Activated CD4-positive, CD25-positive, alpha-beta regulatory T cell treated with anti-CD3 and anti-CD28 coated beads, Interleukin-2, amount 50 U/mL, for 16 hours (primary cell): ENCODE measurements around the gene NPHP4.

Experiments used
- DNase-seq: peaks from one replicate; pipeline ENCODE4 v3.0.0-alpha.2; 2020; ENCODE audit warnings: low read depth, low spot score

Gene NPHP4

GRCh38 chr1:5971471-5972197, 20.6 kb downstream of the NPHP4 start:
- DNase-seq, result no peak

- DNase-seq, result no peak
These were observed 21.5 kb downstream of the NPHP4 start for GRCh38 chr1:5970610-5971273.

DNA sequence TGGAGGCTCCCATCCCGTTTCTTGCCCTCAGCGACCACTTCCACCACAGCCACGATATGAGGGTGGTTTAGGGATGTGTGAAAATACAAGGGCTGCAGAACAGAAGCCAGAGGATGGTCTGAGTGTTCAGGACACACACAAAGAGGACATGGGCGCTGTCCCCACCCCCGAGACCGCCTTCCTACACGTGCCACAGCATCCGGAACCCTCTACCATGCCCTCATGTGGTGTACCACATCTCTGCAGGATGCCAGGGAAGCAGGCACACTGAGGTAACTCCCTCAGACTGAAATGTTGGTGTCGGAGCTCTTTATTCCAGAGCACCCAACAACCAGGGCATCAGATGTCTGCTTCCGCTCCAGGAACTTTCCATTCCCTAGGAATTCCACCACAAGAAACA, 23.1 kb downstream of the NPHP4 start:
- DNase-seq, result no peak

DNA sequence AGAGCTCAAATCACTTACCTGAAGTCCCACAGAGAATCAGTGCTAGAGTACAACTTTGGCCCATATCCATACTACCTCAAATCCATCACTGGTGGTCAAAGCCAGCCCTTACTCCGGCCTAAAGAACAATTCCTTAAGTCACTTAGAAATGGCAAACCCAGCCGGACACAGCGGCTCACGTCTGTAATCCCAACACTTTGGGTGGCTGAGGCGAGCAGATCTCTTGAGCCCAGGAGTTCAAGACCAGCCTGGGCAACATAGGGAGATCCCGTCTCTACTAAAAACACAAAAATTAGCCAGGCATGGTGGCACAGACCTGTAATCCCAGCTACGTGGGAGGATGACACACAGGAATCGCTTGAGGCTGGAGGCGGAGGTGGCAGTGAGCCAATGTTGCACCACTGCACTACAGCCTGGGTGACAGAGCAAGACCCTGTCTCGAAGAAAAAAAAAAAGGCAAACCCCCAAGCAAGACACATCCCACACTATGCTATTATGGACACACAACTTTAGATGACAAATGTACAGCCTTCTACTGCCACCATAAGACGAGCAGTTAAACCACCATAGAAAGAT, 24.0 kb downstream of the NPHP4 start:
- DNase-seq, result no peak

DNA sequence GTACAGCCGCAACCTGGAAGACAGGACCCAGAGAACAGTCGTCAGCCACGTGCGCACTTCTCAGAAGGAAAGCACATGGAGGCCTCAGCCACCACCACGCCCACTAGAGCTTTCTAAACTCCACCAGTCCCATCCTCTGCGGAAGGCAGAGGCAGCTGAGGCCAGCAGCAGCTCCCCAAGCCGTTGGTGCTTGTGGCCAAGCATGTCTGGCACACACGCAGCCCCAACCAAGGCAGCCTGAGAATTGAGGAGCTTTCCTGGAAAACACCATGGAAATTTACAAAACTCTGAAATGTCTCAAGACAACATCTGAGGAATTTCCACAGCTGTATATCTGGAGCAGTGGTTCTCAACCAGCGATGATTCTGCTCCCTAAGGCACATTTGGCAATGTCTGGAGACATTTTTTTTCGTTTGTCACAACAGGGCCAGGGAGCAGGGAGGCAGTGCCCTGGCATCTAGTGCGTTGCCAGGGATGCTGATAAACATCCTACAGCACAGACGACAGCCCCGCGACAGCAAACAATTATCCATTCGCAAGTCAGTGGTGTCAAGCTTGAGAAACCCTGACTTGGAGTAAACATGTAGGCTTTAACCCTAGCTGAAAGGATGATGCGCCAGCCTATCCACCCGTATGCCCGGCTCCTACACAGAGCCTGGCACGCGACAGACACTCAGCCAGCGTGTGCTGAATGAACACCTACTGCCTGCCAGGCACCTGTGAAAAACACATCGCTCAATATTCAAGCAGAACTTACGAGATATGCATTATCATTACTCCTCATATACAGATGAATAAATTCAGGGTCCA, 24.7 kb downstream of the NPHP4 start:
- no peak for DNase-seq

- no peak for DNase-seq
These were observed 25.6 kb downstream of the NPHP4 start for GRCh38 chr1:5966543-5967205.

DNA sequence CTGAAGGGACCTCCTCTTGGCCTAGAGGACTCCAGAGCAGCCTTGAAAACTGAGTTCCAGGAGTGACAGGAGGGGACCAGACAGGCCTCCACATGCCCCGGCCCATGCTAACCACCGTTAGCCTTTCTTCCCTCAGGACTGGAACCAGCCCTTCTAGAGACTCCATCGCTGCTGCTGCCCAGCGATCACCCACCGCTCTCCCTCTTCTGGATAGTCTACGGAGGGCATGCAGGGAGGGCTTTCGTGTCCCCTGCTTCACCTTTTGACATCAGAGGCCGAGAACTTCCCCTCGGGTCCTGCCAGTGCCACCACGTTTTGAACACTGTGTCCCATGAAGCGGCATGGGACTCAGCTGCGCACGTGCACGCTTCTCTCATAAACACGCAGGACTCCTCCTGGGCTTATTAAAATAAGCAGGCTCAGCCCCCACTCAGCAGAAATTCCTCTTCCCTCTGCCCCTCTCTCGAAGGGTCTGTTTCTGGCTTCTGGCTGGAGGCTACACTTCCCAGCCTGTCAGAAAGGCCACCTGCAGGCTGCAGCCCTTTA, 26.6 kb downstream of the NPHP4 start:
- no peak for DNase-seq

GRCh38 chr1:5962265-5963105, 29.7 kb downstream of the NPHP4 start:
- no peak for DNase-seq

GRCh38 chr1:5961601-5962000, 30.6 kb downstream of the NPHP4 start:
- DNase-seq, result no peak

GRCh38 chr1:5960336-5960735, 31.9 kb downstream of the NPHP4 start:
- no peak for DNase-seq

DNA sequence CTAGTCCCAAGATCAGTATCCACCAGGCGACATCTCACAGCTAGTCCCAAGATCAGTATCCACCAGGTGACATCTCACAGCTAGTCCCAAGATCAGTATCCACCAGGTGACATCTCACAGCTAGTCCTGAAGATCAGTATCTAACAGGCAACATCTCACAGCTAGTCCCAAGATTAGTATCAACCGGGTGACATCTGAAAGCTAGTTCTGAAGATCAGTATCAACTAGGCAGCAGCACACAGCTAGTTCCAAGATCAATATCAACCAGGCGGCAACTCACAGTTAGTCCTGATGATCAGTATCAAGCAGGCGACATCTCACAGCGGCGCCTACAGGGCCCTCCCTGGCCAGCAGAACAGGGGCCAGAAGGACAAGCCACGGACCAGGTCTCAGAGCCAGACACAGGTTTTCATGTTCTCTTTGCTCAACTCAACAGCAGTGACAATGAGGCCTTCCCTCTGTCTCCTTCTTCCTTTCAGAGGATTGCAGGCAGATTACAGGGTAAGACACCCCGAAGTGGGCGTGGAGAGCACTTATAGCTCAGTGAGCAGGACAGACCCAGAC, 32.5 kb downstream of the NPHP4 start:
- DNase-seq, result no peak

DNA sequence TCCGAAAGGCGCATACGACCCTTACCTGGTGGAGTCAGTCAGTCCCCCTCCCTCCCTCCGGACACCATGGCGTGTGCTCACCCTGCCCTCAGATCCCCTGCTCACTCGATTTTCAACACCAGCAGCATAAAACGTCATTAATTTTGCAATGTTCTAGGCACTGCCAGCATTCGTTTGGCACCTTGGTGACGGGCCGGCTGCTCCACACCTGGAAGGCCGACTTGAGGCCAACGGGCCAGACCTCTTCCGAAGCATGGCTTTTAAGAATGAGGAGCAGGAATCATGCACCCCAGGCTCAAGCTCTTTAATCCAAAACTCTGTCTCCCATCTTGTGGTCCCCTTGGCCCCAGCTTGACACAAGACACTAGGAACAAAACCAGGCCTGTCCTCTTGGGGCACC, 33.1 kb downstream of the NPHP4 start:
- no peak for DNase-seq

DNA sequence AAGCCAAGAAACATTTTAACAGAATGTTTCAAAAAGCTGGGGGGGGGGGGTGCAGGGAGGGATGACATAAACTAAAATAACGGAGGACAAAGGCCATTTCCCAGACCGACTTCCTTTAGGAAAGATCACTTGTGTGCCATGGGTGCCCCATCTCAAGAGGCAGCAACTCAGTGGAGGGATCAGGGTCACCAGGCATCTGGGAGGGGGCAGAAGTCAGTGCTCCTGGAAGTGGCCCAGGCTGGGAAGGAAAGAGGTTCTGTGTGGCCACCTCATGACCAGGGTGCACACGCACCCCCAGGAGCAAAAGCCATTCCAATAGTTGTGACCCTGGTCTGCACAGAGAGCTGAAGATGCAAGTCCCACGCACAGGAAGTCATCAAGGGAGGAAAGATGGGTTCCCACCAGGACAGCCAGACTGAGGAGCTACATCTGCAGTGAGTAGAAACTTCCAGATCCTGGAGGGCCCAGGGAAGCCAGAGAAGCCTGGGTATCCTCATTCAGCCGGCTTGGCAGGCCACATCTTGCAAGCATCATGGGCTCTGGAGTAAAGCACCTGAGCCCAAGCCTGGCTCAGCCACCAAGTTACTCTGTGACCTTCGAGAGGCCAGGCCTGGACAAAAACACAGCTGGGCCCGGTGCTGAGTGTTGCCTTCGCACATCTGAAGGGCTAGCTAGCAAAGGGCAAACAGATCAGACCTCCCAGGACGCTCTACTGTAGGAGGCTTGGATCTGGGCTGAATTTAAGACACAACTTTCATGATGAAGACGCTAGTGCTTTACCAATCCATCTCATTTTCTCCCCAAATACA, 36.0 kb downstream of the NPHP4 start:
- DNase-seq, result no peak

- no peak for DNase-seq
These were observed 36.7 kb downstream of the NPHP4 start for GRCh38 chr1:5955479-5955977.

DNA sequence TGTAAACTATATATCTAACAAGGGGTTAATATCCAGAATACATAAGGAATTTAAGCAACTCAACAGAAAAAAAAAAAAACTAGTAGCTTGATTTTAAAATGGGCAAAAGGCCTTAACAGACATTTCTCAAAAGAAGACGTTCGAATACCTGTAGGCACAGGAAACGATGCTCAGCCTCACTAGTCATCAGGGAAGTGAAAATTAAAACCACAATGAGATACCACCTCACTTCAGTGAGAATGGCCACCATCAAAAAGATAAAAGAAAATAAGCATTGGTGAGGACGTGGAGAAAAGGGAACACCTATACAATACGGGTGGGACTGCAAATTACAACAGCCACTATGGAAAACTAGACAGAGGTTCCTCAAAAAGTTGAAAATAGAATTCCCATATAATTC, 37.3 kb downstream of the NPHP4 start:
- DNase-seq, result no peak

GRCh38 chr1:5953386-5953785, 38.8 kb downstream of the NPHP4 start:
- no peak for DNase-seq

- DNase-seq, result no peak
These were observed 40.3 kb downstream of the NPHP4 start for GRCh38 chr1:5951846-5952410.

DNA sequence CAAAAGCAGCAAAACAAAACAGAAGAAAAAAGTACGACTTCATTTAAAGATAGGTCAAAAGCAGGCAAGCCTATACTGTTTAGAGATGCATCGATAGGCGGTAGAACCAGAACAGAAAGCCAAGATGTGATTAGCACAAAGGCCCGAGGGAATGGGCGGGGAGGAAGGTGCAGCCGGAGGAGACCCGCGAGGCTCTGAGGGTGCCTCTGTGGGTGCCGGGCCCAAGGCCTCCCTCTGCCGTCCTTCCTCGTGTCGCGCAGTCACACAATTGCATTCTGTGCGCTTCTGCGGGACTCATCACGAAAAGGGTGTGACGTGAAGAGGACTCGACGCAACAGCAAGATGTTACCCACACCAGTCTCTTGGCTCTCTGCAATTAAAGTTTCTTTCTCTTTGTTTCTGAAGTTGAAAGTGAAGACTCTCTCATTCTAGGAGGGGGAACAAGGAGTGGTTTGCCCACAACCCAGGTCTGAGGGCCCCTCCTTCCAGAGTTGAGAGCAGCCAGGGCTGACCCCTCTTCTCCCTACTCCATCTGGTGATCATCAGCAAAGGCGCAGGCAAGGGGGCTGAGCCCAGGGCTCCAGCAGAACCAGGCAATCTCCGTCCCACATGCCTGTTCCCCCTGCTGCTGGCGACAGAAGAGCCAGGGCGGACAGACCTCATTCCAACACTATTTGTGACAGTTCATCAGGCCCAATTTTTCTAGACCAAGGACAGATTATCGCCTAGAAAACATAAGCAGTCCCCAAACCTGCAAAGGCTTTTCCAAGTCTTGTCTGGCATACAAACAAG, 41.0 kb downstream of the NPHP4 start:
- DNase-seq, result no peak
